ENCODE data around the gene CEP152.

The CEP152 gene

GRCh38 chr15:48712546-48712945, 98.3 kb downstream of the CEP152 start:
- H3K36me3 ChIP-seq (ENCODE audit: control insufficient read depth in 4 of 4, insufficient read depth in 4 of 4, low read length in 3 of 4) = peaks cover 0 to 2% (median 0%) of the 10 kb centered on the region in 4 experiments
- no peaks in the 10 kb centered on the region for H3K4me1 ChIP-seq (ENCODE audit: control extremely low read depth in 1 of 4, control insufficient read depth in 4 of 4, insufficient read depth in 4 of 4, low read length in 3 of 4)
- ChIA-PET POLR2A (interaction anchor here (0.7 kb wide), 1 partner anchor 884 kb away, joined by 3 read pairs; no protein-coding TSS in a partner anchor), CTCF (no interaction called here)
- H3K9me3 ChIP-seq (ENCODE audit: control extremely low read depth in 1 of 5, control insufficient read depth in 4 of 5, insufficient read depth in 2 of 5, low read depth in 1 of 5, low read length in 4 of 5) = peaks cover 5 to 17% (median 8%) of the 10 kb centered on the region in 5 experiments
- no peak overlapping the region for H3K4me3 ChIP-seq (ENCODE audit: control insufficient read depth in 1 of 7, extremely low read depth in 1 of 7, insufficient read depth in 4 of 7, low read depth in 2 of 7, low read length in 6 of 7)
- 88% methylated on average over 3 of the region's 3 CpGs for WGBS (ENCODE audit: insufficient coverage)
- DNase-seq = no peak
- no peak overlapping the region for H3K27ac ChIP-seq (ENCODE audit: insufficient read depth in 1 of 2, low read depth in 1 of 2, low read length in 2 of 2, poor library complexity in 1 of 2, severe bottlenecking in 2 of 2)
- H3K27me3 ChIP-seq (replicated peaks in 2 of 5; ENCODE audit: control insufficient read depth in 4 of 5, insufficient read depth in 5 of 5, low read length in 4 of 5) = no peaks in the 10 kb centered on the region

- H3K27me3 ChIP-seq (replicated peaks in 2 of 5; ENCODE audit: control insufficient read depth in 4 of 5, insufficient read depth in 5 of 5, low read length in 4 of 5) = no peaks in the 10 kb centered on the region
- POLR2A ChIA-PET = interaction anchor here (1.0 kb wide), 1 partner anchor 37 kb away, joined by 7 read pairs; no protein-coding TSS in a partner anchor
- H3K4me1 ChIP-seq (ENCODE audit: control extremely low read depth in 1 of 4, control insufficient read depth in 4 of 4, insufficient read depth in 4 of 4, low read length in 3 of 4) = no peaks in the 10 kb centered on the region
- WGBS (ENCODE audit: insufficient coverage) = 95% methylated on average over 2 of the region's 4 CpGs
- CTCF ChIA-PET = no interaction called here
- peaks cover 0 to 2% (median 0%) of the 10 kb centered on the region in 4 experiments for H3K36me3 ChIP-seq (ENCODE audit: control insufficient read depth in 4 of 4, insufficient read depth in 4 of 4, low read length in 3 of 4)
- DNase-seq = no peak
- H3K4me3 ChIP-seq (ENCODE audit: control insufficient read depth in 1 of 7, extremely low read depth in 1 of 7, insufficient read depth in 4 of 7, low read depth in 2 of 7, low read length in 6 of 7) = no peak overlapping the region
- H3K27ac ChIP-seq (ENCODE audit: insufficient read depth in 1 of 2, low read depth in 1 of 2, low read length in 2 of 2, poor library complexity in 1 of 2, severe bottlenecking in 2 of 2) = no peak overlapping the region
- peaks cover 2 to 18% (median 4%) of the 10 kb centered on the region in 5 experiments for H3K9me3 ChIP-seq (ENCODE audit: control extremely low read depth in 1 of 5, control insufficient read depth in 4 of 5, insufficient read depth in 2 of 5, low read depth in 1 of 5, low read length in 4 of 5)
Measured at GRCh38 chr15:48710952-48711495, 99.8 kb downstream of the CEP152 start.

- Histone ChIP-seq H3K4me1 (ENCODE audit: control extremely low read depth in 1 of 4, control insufficient read depth in 4 of 4, insufficient read depth in 4 of 4, low read length in 3 of 4) (no peaks in the 10 kb centered on the region), H3K36me3 (ENCODE audit: control insufficient read depth in 4 of 4, insufficient read depth in 4 of 4, low read length in 3 of 4) (no peaks in the 10 kb centered on the region), H3K9me3 (ENCODE audit: control extremely low read depth in 1 of 5, control insufficient read depth in 4 of 5, insufficient read depth in 2 of 5, low read depth in 1 of 5, low read length in 4 of 5) (peaks cover 0 to 6% (median 0%) of the 10 kb centered on the region in 5 experiments), H3K4me3 (ENCODE audit: control insufficient read depth in 1 of 7, extremely low read depth in 1 of 7, insufficient read depth in 4 of 7, low read depth in 2 of 7, low read length in 6 of 7) (no peak overlapping the region), H3K27me3 (replicated peaks in 2 of 5; ENCODE audit: control insufficient read depth in 4 of 5, insufficient read depth in 5 of 5, low read length in 4 of 5) (no peaks in the 10 kb centered on the region), H3K27ac (ENCODE audit: insufficient read depth in 1 of 2, low read depth in 1 of 2, low read length in 2 of 2, poor library complexity in 1 of 2, severe bottlenecking in 2 of 2) (no peak overlapping the region)
- DNase-seq = no peak
- ChIA-PET CTCF (no interaction called here), POLR2A (no interaction called here)
- WGBS (ENCODE audit: insufficient coverage) = no CpG with 5 or more reads among the region's 1 CpG
Measured at GRCh38 chr15:48708641-48709040, 102.2 kb downstream of the CEP152 start.

GRCh38 chr15:48705381-48705780, 105.5 kb downstream of the CEP152 start:
- Histone ChIP-seq H3K4me3 (ENCODE audit: control insufficient read depth in 1 of 7, extremely low read depth in 1 of 7, insufficient read depth in 4 of 7, low read depth in 2 of 7, low read length in 6 of 7) (no peak overlapping the region), H3K9me3 (ENCODE audit: control extremely low read depth in 1 of 5, control insufficient read depth in 4 of 5, insufficient read depth in 2 of 5, low read depth in 1 of 5, low read length in 4 of 5) (peaks cover 0 to 6% (median 0%) of the 10 kb centered on the region in 5 experiments), H3K4me1 (ENCODE audit: control extremely low read depth in 1 of 4, control insufficient read depth in 4 of 4, insufficient read depth in 4 of 4, low read length in 3 of 4) (no peaks in the 10 kb centered on the region), H3K27me3 (replicated peaks in 2 of 5; ENCODE audit: control insufficient read depth in 4 of 5, insufficient read depth in 5 of 5, low read length in 4 of 5) (no peaks in the 10 kb centered on the region), H3K27ac (ENCODE audit: insufficient read depth in 1 of 2, low read depth in 1 of 2, low read length in 2 of 2, poor library complexity in 1 of 2, severe bottlenecking in 2 of 2) (no peak overlapping the region), H3K36me3 (ENCODE audit: control insufficient read depth in 4 of 4, insufficient read depth in 4 of 4, low read length in 3 of 4) (no peaks in the 10 kb centered on the region)
- no peak for DNase-seq
- ChIA-PET POLR2A (no interaction called here), CTCF (no interaction called here)
- no CpG with 5 or more reads among the region's 1 CpG for WGBS (ENCODE audit: insufficient coverage)

GRCh38 chr15:48703544-48703943, 107.3 kb downstream of the CEP152 start:
- Histone ChIP-seq H3K9me3 (ENCODE audit: control extremely low read depth in 1 of 5, control insufficient read depth in 4 of 5, insufficient read depth in 2 of 5, low read depth in 1 of 5, low read length in 4 of 5) (peaks cover 0 to 6% (median 0%) of the 10 kb centered on the region in 5 experiments), H3K4me3 (ENCODE audit: control insufficient read depth in 1 of 7, extremely low read depth in 1 of 7, insufficient read depth in 4 of 7, low read depth in 2 of 7, low read length in 6 of 7) (no peak overlapping the region), H3K4me1 (ENCODE audit: control extremely low read depth in 1 of 4, control insufficient read depth in 4 of 4, insufficient read depth in 4 of 4, low read length in 3 of 4) (no peaks in the 10 kb centered on the region), H3K36me3 (ENCODE audit: control insufficient read depth in 4 of 4, insufficient read depth in 4 of 4, low read length in 3 of 4) (no peaks in the 10 kb centered on the region), H3K27ac (ENCODE audit: insufficient read depth in 1 of 2, low read depth in 1 of 2, low read length in 2 of 2, poor library complexity in 1 of 2, severe bottlenecking in 2 of 2) (no peak overlapping the region), H3K27me3 (replicated peaks in 2 of 5; ENCODE audit: control insufficient read depth in 4 of 5, insufficient read depth in 5 of 5, low read length in 4 of 5) (no peaks in the 10 kb centered on the region)
- no CpG with 5 or more reads among the region's 1 CpG for WGBS (ENCODE audit: insufficient coverage)
- DNase-seq = no peak
- CTCF ChIA-PET = no interaction called here
- POLR2A ChIA-PET = no interaction called here

- ChIA-PET CTCF (no interaction called here), POLR2A (no interaction called here)
- H3K36me3 ChIP-seq (ENCODE audit: control insufficient read depth in 4 of 4, insufficient read depth in 4 of 4, low read length in 3 of 4) = no peaks in the 10 kb centered on the region
- no CpG with 5 or more reads among the region's 2 CpGs for WGBS (ENCODE audit: insufficient coverage)
- H3K4me1 ChIP-seq (ENCODE audit: control extremely low read depth in 1 of 4, control insufficient read depth in 4 of 4, insufficient read depth in 4 of 4, low read length in 3 of 4) = no peaks in the 10 kb centered on the region
- no peak for DNase-seq
- H3K9me3 ChIP-seq (ENCODE audit: control extremely low read depth in 1 of 5, control insufficient read depth in 4 of 5, insufficient read depth in 2 of 5, low read depth in 1 of 5, low read length in 4 of 5) = peaks cover 0 to 6% (median 0%) of the 10 kb centered on the region in 5 experiments
- no peaks in the 10 kb centered on the region for H3K27me3 ChIP-seq (replicated peaks in 2 of 5; ENCODE audit: control insufficient read depth in 4 of 5, insufficient read depth in 5 of 5, low read length in 4 of 5)
- H3K27ac ChIP-seq (ENCODE audit: insufficient read depth in 1 of 2, low read depth in 1 of 2, low read length in 2 of 2, poor library complexity in 1 of 2, severe bottlenecking in 2 of 2) = no peak overlapping the region
- no peak overlapping the region for H3K4me3 ChIP-seq (ENCODE audit: control insufficient read depth in 1 of 7, extremely low read depth in 1 of 7, insufficient read depth in 4 of 7, low read depth in 2 of 7, low read length in 6 of 7)
Measured at GRCh38 chr15:48702569-48703236, 108.2 kb downstream of the CEP152 start.

- POLR2A ChIA-PET = no interaction called here
- 56% methylated on average over 2 of the region's 3 CpGs for WGBS (ENCODE audit: insufficient coverage)
- Histone ChIP-seq H3K27me3 (replicated peaks in 2 of 5; ENCODE audit: control insufficient read depth in 4 of 5, insufficient read depth in 5 of 5, low read length in 4 of 5) (no peaks in the 10 kb centered on the region), H3K4me3 (ENCODE audit: control insufficient read depth in 1 of 7, extremely low read depth in 1 of 7, insufficient read depth in 4 of 7, low read depth in 2 of 7, low read length in 6 of 7) (no peak overlapping the region), H3K4me1 (ENCODE audit: control extremely low read depth in 1 of 4, control insufficient read depth in 4 of 4, insufficient read depth in 4 of 4, low read length in 3 of 4) (peaks cover 0 to 4% (median 0%) of the 10 kb centered on the region in 4 experiments), H3K36me3 (ENCODE audit: control insufficient read depth in 4 of 4, insufficient read depth in 4 of 4, low read length in 3 of 4) (no peaks in the 10 kb centered on the region), H3K9me3 (ENCODE audit: control extremely low read depth in 1 of 5, control insufficient read depth in 4 of 5, insufficient read depth in 2 of 5, low read depth in 1 of 5, low read length in 4 of 5) (no peaks in the 10 kb centered on the region), H3K27ac (ENCODE audit: insufficient read depth in 1 of 2, low read depth in 1 of 2, low read length in 2 of 2, poor library complexity in 1 of 2, severe bottlenecking in 2 of 2) (no peak overlapping the region)
- CTCF ChIA-PET = no interaction called here
- peak in 2 of 3 donors; percentile 1 to 6 for DNase-seq
Measured at GRCh38 chr15:48696627-48697312, 114.1 kb downstream of the CEP152 start.
